PC-9 (cell line): ENCODE measurements around the gene TRANK1. TPM values are rescaled to one million over a fixed set of nuclear protein-coding genes. Genes with fewer than 3 reads are reported as not detected.

Experiments
- BruUV-seq: library from RNA; stranded (reverse); fragments of 400-500 nt; replicated peaks from 2 replicates; lab custom pipeline; 2021; lab: Mats Ljungman, UMichigan
- CTCF ChIA-PET: fragments of 300-600 bp; sonication (Branson Sonifier 250); formaldehyde crosslinking; loops from one replicate; lab custom pipeline; 2022; ENCODE audit warnings: antibody characterized with exemption; lab: Charles Lee
- POLR2A ChIA-PET: fragments of 300-600 bp; sonication (Branson Sonifier 250); formaldehyde crosslinking; loops from one replicate; lab custom pipeline; 2022; ENCODE audit warnings: antibody characterized with exemption; ENCODE audit not compliant: unreplicated experiment; lab: Charles Lee
- DNase-seq, 2 experiments: peaks; one replicate each; pipeline versions ENCODE4 v3.0.0 to v3.0.0-alpha.2; 2015 to 2022; ENCODE audit warnings: mixed read lengths in 1 of 2
- H2AFZ ChIP-seq: fragments of 200-600 bp; sonication (generic); 2 replicates; pipeline ENCODE4 v1.8.1; 2017; ENCODE audit warnings: antibody characterized with exemption
- H3F3A ChIP-seq: fragments of 200-600 bp; sonication (generic); 2 replicates; pipeline ENCODE4 v1.8.1; 2017; ENCODE audit warnings: antibody characterized with exemption, mild to moderate bottlenecking, low read depth; ENCODE audit not compliant: insufficient read depth
- H3K27ac ChIP-seq: fragments of 200-600 bp; sonication (generic); 2 replicates; pipeline ENCODE4 v1.6.1; 2016; ENCODE audit warnings: mixed run types
- H3K27me3 ChIP-seq: fragments of 200-600 bp; sonication (generic); 2 replicates; pipeline ENCODE4 v1.6.1; 2016; ENCODE audit warnings: low read depth, mixed run types; ENCODE audit not compliant: insufficient read depth
- H3K36me3 ChIP-seq: fragments of 200-600 bp; sonication (generic); 2 replicates; pipeline ENCODE4 v1.6.1; 2016; ENCODE audit warnings: low read depth, mixed run types
- H3K4me1 ChIP-seq: fragments of 200-600 bp; sonication (generic); replicated peaks from 2 replicates; pipeline ENCODE4 v1.6.1; 2016; ENCODE audit warnings: mixed run types; ENCODE audit not compliant: insufficient read depth
- H3K4me2 ChIP-seq: fragments of 200-600 bp; sonication (generic); 2 replicates; pipeline ENCODE4 v1.6.1; 2017; ENCODE audit warnings: mixed run types
- H3K4me3 ChIP-seq: fragments of 200-600 bp; sonication (generic); 2 replicates; pipeline ENCODE4 v1.6.1; 2016; ENCODE audit warnings: mixed run types
- H3K79me2 ChIP-seq: fragments of 200-600 bp; sonication (generic); 2 replicates; pipeline ENCODE4 v1.6.1; 2017; ENCODE audit warnings: low read depth, mixed run types
- H3K9me2 ChIP-seq: fragments of 200-600 bp; sonication (generic); 2 replicates; pipeline ENCODE4 v1.8.1; 2017; ENCODE audit warnings: mild to moderate bottlenecking; ENCODE audit not compliant: insufficient read depth
- H3K9me3 ChIP-seq: fragments of 200-600 bp; sonication (generic); 2 replicates; pipeline ENCODE4 v1.8.1; 2016; ENCODE audit warnings: low read depth; ENCODE audit not compliant: insufficient read depth
- H4K20me1 ChIP-seq: fragments of 200-600 bp; sonication (generic); 2 replicates; pipeline ENCODE4 v1.8.1; 2017; ENCODE audit not compliant: insufficient read depth
- EZH2 ChIP-seq: fragments of 200-600 bp; sonication (generic); IDR thresholded peaks from 2 replicates; pipeline ENCODE4 v1.8.0; 2017; ENCODE audit warnings: antibody characterized with exemption, low read depth
- intact Hi-C: fragments of 100-400 bp; cut with micrococcal nuclease; formaldehyde crosslinking; loops from one replicate; pipeline ENCODE4 v1.10.0; 2022; ENCODE audit not compliant: unreplicated experiment
- total RNA-seq: library from RNA; stranded (reverse); gene quantifications from 2 replicates; pipeline ENCODE4 v1.2.3, GENCODE V29; 2021
- TF ChIP-seq, protein P1 (sequence below): fragments of 200-600 bp; sonication (generic); conservative IDR thresholded peaks from 2 replicates; pipeline ENCODE4 v1.6.1; 2017; ENCODE audit warnings: mixed run types, antibody characterized with exemption, mild to moderate bottlenecking, moderate library complexity

TRANK1 gene
- total RNA-seq, 1 experiment from 2014 or later, result 12.1 TPM

DNA sequence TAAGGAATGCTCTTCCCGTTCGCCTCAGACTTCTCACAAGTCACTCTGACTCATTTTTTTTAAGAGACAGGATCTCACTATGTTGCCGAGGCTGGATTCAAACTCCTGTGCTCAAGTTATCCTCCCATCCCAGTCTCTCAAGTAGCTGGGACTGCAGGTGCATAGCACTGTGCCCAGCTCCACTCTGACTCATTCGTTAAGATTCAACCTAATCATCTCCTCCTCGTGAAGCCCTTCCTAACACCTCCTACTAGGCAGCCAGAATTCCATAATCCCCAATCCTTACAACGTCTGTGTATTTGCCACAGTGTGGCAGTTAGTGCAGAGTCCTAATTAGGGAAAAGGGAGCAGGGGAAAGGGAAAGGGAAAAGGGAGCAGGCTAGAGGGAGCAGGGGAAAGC lies 154.1 kb downstream of the TRANK1 start:
- no peak overlapping the region for H2AFZ ChIP-seq
- POLR2A ChIA-PET, result no interaction called here
- no peak overlapping the region for H3K4me2 ChIP-seq
- DNase-seq, result no peak
- H3K27ac ChIP-seq, result no peak overlapping the region
- no peak for TF ChIP-seq EZH2
- TF ChIP-seq, protein P1, sequence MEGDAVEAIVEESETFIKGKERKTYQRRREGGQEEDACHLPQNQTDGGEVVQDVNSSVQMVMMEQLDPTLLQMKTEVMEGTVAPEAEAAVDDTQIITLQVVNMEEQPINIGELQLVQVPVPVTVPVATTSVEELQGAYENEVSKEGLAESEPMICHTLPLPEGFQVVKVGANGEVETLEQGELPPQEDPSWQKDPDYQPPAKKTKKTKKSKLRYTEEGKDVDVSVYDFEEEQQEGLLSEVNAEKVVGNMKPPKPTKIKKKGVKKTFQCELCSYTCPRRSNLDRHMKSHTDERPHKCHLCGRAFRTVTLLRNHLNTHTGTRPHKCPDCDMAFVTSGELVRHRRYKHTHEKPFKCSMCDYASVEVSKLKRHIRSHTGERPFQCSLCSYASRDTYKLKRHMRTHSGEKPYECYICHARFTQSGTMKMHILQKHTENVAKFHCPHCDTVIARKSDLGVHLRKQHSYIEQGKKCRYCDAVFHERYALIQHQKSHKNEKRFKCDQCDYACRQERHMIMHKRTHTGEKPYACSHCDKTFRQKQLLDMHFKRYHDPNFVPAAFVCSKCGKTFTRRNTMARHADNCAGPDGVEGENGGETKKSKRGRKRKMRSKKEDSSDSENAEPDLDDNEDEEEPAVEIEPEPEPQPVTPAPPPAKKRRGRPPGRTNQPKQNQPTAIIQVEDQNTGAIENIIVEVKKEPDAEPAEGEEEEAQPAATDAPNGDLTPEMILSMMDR, result no peak
- H3K4me1 ChIP-seq, result no peaks in the 10 kb centered on the region
- no peaks in the 10 kb centered on the region for H3K9me3 ChIP-seq
- no peaks in the 10 kb centered on the region for H3K9me2 ChIP-seq
- CTCF ChIA-PET, result interaction anchor here (0.7 kb wide), 1 partner anchor 173 kb away, joined by 3 read pairs; no protein-coding TSS in a partner anchor
- no peak overlapping the region for H3K4me3 ChIP-seq
- no peaks in the 10 kb centered on the region for H4K20me1 ChIP-seq
- intact Hi-C loops, result no loop called here
- no peaks in the 10 kb centered on the region for H3F3A ChIP-seq
- H3K36me3 ChIP-seq, result no peaks in the 10 kb centered on the region
- BruUV-seq, result no TSS peak
- no peaks in the 10 kb centered on the region for H3K79me2 ChIP-seq
- H3K27me3 ChIP-seq, result no peaks in the 10 kb centered on the region

- POLR2A ChIA-PET, result interaction anchor here (0.6 kb wide), 1 partner anchor 202 kb away, joined by 14 read pairs; no protein-coding TSS in a partner anchor
- CTCF ChIA-PET, result no interaction called here
- BruUV-seq, result no TSS peak
These were observed 157.6 kb downstream of the TRANK1 start for GRCh38 chr3:36786921-36787890.

DNA sequence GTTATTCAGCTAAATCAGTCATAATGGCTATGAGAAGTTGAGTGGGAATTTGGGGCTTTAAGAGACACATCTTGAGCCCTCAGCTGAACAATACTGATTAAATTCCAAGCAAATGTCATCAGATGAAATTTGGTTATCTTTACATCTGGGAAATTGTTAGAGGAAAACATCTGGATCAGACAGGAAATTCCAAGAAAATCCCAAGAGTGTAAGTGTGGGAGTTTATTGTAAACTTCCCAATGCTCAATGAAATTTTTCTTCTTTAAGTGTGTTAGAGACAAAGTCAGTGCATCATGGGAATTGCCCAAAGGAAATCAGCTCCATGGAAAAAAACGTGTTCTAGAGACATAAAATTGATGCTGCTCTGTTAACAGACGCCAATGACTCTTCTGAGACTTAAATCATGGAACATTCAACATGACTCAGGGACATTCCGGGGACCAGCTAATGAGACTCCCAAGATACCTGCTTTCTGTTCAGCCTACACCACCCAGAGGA lies 160.7 kb downstream of the TRANK1 start:
- POLR2A ChIA-PET, result no interaction called here
- Histone ChIP-seq H3F3A (no peaks in the 10 kb centered on the region), H2AFZ (no peak overlapping the region), H3K27ac (no peak overlapping the region), H3K36me3 (no peaks in the 10 kb centered on the region), H3K4me2 (no peak overlapping the region), H3K4me1 (no peaks in the 10 kb centered on the region), H3K4me3 (no peak overlapping the region), H3K79me2 (no peaks in the 10 kb centered on the region), H4K20me1 (no peaks in the 10 kb centered on the region), H3K27me3 (no peaks in the 10 kb centered on the region), H3K9me3 (no peaks in the 10 kb centered on the region), H3K9me2 (no peaks in the 10 kb centered on the region)
- CTCF ChIA-PET, result no interaction called here
- DNase-seq, result no peak
- BruUV-seq, result no TSS peak
- intact Hi-C loops, result no loop called here
- TF ChIP-seq EZH2, result no peak
- TF ChIP-seq, protein P1, result no peak

More at GRCh38 chr3:36786921-36787890, 157.6 kb downstream of the TRANK1 start:
- no peak for DNase-seq
- Histone ChIP-seq H3K4me3 (no peak overlapping the region), H3K36me3 (no peaks in the 10 kb centered on the region), H3K9me3 (no peaks in the 10 kb centered on the region), H2AFZ (no peak overlapping the region), H3K4me2 (no peak overlapping the region), H3K27ac (no peak overlapping the region), H4K20me1 (no peaks in the 10 kb centered on the region), H3K27me3 (no peaks in the 10 kb centered on the region), H3K9me2 (no peaks in the 10 kb centered on the region), H3K79me2 (no peaks in the 10 kb centered on the region), H3K4me1 (no peaks in the 10 kb centered on the region), H3F3A (no peaks in the 10 kb centered on the region)
- no peak for TF ChIP-seq EZH2
- TF ChIP-seq, protein P1, result no peak
- intact Hi-C loops, result no loop called here
